NCI-H2171 (cell line): ENCODE results near the gene FLRT2.

Source experiments
- DNase-seq: peaks from one replicate; lab custom pipeline; 2025; lab: John Stamatoyannopoulos, UW

The FLRT2 gene

DNA sequence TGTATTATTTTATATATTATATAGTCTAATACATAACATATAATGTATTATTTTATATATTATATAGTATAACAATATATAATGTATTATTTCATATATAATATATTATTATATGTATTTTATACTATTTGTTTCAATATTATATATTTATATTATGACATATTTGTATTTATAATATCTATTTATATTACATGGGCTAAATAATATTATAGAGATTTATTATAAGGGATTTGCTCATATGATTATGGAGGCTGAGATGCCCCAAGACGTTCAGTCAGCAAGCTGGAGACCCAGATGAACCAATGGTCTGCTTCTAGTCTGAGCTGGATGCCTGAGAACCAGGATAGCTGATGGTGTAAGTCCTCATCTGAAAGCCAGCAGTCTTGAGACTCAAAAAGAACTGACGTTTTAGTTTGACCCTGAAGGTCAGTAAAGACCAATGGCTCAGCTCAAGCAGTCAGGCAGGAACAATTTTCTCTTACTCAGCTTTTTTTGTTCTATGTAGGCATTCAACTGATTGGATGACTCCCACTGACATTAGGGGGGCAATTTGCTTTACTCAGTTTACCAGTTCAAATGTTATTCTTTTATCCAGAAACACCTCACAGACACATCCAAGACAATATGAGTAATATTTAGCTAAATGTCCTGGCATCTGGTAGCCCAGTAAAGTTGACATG lies 130.4 kb downstream of the FLRT2 start:
- DNase-seq: no peak

- DNase-seq: no peak
These were observed 132.2 kb downstream of the FLRT2 start for GRCh38 chr14:85662096-85662495.

DNA sequence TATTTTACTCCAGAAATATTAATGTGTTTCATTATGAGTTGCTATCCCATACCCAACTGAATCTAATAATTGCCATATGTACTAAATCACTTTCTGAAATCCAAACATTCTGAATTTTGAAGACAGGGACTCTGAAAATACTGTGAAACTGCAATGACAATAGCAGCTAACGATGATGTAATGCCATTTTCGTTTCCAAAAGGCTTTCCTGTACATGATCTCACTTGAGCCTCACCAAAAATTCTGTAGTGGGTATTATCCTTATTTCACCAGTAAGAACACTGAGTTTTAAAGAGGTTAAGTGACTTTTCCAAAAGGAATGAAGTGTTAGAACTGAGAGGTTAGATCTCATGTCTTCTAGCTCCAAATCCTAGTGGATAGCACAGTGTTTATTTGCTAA lies 133.3 kb downstream of the FLRT2 start:
- no peak for DNase-seq

GRCh38 chr14:85663667-85664066 lies 133.7 kb downstream of the FLRT2 start:
- no peak for DNase-seq

DNA sequence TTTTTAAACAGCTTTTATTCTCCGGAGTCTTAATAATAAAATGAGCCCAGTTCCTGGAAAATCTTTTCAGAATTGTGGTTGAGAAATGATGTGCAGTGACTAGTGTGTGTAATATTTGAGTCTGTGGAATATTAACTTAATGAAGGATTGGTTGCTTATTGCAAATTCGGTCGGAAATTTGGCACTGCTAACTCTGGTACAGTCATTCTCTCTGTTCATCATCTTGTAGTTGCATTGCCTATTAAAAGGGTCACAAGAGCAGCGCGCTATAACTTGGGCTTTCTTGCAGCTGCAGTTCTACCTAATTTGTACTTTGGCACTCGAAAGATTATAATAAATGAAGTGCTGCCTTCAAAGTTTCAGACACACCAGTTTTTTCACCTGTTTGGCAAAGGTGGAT lies 146.0 kb downstream of the FLRT2 start:
- DNase-seq: no peak

GRCh38 chr14:85686908-85687307 lies 157.0 kb downstream of the FLRT2 start:
- DNase-seq: no peak

- DNase-seq: no peak
These were observed 157.5 kb downstream of the FLRT2 start for GRCh38 chr14:85687456-85687855.

DNA sequence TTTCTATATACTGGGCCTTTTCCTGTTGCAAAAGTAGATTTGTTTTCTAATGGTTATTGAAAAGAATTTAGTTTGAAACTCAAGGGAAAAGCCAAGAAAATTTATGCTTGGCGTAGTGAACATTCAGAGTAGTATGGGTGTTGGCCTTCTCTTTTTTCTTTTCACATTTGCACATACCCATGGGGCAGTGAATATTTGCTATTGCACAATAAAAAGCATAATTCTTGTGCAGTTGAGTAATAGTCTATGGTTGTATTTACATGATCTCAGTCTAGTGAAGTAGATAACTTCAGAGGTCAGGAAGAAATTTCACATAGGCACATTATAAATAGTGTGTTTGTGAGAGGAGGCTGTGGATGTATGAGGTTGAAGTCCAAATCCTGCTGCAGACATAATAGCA lies 158.1 kb downstream of the FLRT2 start:
- no peak for DNase-seq

- no peak for DNase-seq
These were observed 165.4 kb downstream of the FLRT2 start for GRCh38 chr14:85695300-85695699.

- no peak for DNase-seq
These were observed 171.2 kb downstream of the FLRT2 start for GRCh38 chr14:85701116-85701515.

DNA sequence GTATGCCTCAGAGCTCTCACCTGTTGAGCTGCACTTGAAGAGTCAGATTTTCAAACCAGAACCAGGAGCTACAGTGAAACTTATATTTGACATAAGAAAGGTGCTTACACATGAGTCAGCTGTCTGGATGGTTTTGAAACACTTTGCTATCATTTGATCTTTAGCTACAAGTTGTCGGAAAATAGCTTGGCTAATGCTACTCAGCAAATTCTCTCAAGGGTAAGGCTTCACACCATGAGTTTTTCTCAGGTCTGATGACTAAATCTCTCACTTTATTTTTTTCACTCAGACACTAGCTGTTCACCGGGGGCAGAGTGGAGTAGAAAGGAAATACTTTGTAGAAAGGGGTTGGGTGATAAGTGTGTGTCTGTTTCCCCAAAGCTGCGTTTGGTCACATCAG lies 171.8 kb downstream of the FLRT2 start:
- DNase-seq: no peak

- DNase-seq: no peak
These were observed 172.2 kb downstream of the FLRT2 start for GRCh38 chr14:85702191-85702590.

DNA sequence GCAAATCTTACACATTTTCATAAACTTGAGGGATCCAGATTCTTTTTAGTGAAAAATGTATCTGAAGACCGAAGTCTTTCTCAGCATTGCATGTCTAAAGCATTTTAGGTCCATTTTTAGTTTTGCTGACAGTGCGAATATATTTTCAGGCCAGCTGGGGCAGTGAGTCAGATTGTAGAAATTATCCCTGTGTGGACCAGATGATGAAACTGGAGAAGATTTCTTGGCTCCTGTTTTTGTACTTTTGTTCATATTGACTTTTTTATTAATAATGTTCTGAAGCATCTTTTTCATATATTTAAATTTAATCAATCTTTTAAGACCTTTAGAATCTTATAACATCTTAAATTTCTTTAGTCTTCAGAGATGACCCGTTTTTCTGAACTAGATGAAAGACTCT lies 173.1 kb downstream of the FLRT2 start:
- DNase-seq: no peak
